GM19324 (cell line): ENCODE data around the gene CD200.

Source experiments
- ATAC-seq: cut with Tn5 transposase; IDR thresholded peaks from one replicate; pipeline ENCODE4 v1.9.1; 2021; ENCODE audit warnings: mild to moderate bottlenecking, moderate library complexity; ENCODE audit not compliant: unreplicated experiment, low FRiP score

CD200 gene

GRCh38 chr3:112331851-112332250, 1.1 kb upstream of the CD200 start:
- ATAC-seq = no peak

GRCh38 chr3:112333381-112334317, 693 bp downstream of the CD200 start:
- peak; percentile 42 for ATAC-seq

GRCh38 chr3:112334691-112335433, 1.9 kb downstream of the CD200 start:
- ATAC-seq = no peak

- ATAC-seq = no peak
Observed at GRCh38 chr3:112335434-112335781, 2.5 kb downstream of the CD200 start.

- no peak for ATAC-seq
Observed at GRCh38 chr3:112338021-112338726, 5.2 kb downstream of the CD200 start.

GRCh38 chr3:112338727-112339056, 5.7 kb downstream of the CD200 start:
- ATAC-seq = no peak

- no peak for ATAC-seq
Observed at GRCh38 chr3:112339134-112339533, 6.2 kb downstream of the CD200 start.

GRCh38 chr3:112339609-112340008, 6.7 kb downstream of the CD200 start:
- no peak for ATAC-seq

GRCh38 chr3:112341386-112341785, 8.4 kb downstream of the CD200 start:
- no peak for ATAC-seq

- ATAC-seq = no peak
Observed at GRCh38 chr3:112345681-112346080, 12.7 kb downstream of the CD200 start.

- ATAC-seq = no peak
Observed at GRCh38 chr3:112346491-112347122, 13.7 kb downstream of the CD200 start.

- ATAC-seq = no peak
Observed at GRCh38 chr3:112348943-112349342, 16.0 kb downstream of the CD200 start.

GRCh38 chr3:112349557-112349956, 16.6 kb downstream of the CD200 start:
- ATAC-seq = no peak

- no peak for ATAC-seq
Observed at GRCh38 chr3:112350018-112350810, 17.3 kb downstream of the CD200 start.

- ATAC-seq = no peak
Observed at GRCh38 chr3:112351036-112351435, 18.1 kb downstream of the CD200 start.

GRCh38 chr3:112351823-112352222, 18.9 kb downstream of the CD200 start:
- no peak for ATAC-seq

GRCh38 chr3:112352720-112353119, 19.8 kb downstream of the CD200 start:
- ATAC-seq = no peak

- no peak for ATAC-seq
Observed at GRCh38 chr3:112353365-112353764, 20.4 kb downstream of the CD200 start.

- ATAC-seq = no peak
Observed at GRCh38 chr3:112354642-112355306, 21.8 kb downstream of the CD200 start.
